ENCODE data around the gene TMEM95. TPM values are rescaled to one million over a fixed set of nuclear protein-coding genes. Genes with fewer than 3 reads are reported as not detected.

TMEM95 gene
- total and polyA plus RNA-seq, 2 experiments from 2014 or later = not detected

- Histone ChIP-seq H2AFZ (no peak overlapping the region), H3K79me2 (replicated peaks; ENCODE audit: insufficient read depth) (no peaks in the 10 kb centered on the region), H3K4me3 (no peak overlapping the region), H3K4me1 (ENCODE audit: insufficient read depth) (no peaks in the 10 kb centered on the region; the same call in 1 of the 2 replicates), H3K9me2 (ENCODE audit: insufficient read depth) (no peaks in the 10 kb centered on the region), H3F3A (replicated peaks; ENCODE audit: low read depth) (peaks cover 21% of the 10 kb centered on the region; the same call in 1 of the 2 replicates), H3K27me3 (ENCODE audit: insufficient read depth) (no peaks in the 10 kb centered on the region), H3K27ac (ENCODE audit: low read depth) (no peak overlapping the region), H4K20me1 (replicated peaks; ENCODE audit: insufficient read depth) (no peaks in the 10 kb centered on the region), H3K4me2 (no peak overlapping the region), H3K36me3 (ENCODE audit: insufficient read depth) (peaks cover 34% of the 10 kb centered on the region)
- H3K4me1 Mint-ChIP-seq = peaks cover under 1% of the 10 kb centered on the region; the same call in 1 of the 3 replicates
- TF ChIP-seq NANOG (IDR thresholded peaks at IDR 0.05; ENCODE audit: borderline replicate concordance) (no peak), REST (IDR thresholded peaks at IDR 0.05; ENCODE audit: unreplicated experiment) (no peak), JUNB (IDR thresholded peaks at IDR 0.05; ENCODE audit: unreplicated experiment) (no peak), POLR2AphosphoS5 (IDR thresholded peaks at IDR 0.05; ENCODE audit: low read depth) (no peak), CTCF (conservative IDR thresholded peaks at IDR 0.05; ENCODE audit: low read depth in 2 of 2) (no peak), STAT1 (IDR thresholded peaks at IDR 0.05; ENCODE audit: unreplicated experiment) (no peak), EZH2phosphoT487 (IDR thresholded peaks at IDR 0.05; ENCODE audit: unreplicated experiment) (no peak), ZNF331 (CRISPR knock-in tag; IDR thresholded peaks at IDR 0.05; ENCODE audit: low read depth) (no peak), ZNF462 (CRISPR knock-in tag; IDR thresholded peaks at IDR 0.05) (no peak), ZNF114 (CRISPR knock-in tag; IDR thresholded peaks at IDR 0.05) (no peak), ETS1 (IDR thresholded peaks at IDR 0.05) (no peak), EZH2 (IDR thresholded peaks at IDR 0.05; ENCODE audit: low read depth, unreplicated experiment) (no peak), CREB1 (CRISPR knock-in tag; IDR thresholded peaks at IDR 0.05; ENCODE audit: low read depth) (no peak)
- H3K27ac Mint-ChIP-seq = no peak overlapping the region
- no peak overlapping the region for H3K4me3 Mint-ChIP-seq
- peaks cover 6% of the 10 kb centered on the region for H3K27me3 Mint-ChIP-seq (ENCODE audit: insufficient read depth, low read depth, poor library complexity)
- H3K36me3 Mint-ChIP-seq (ENCODE audit: low read depth) = peaks cover 75% of the 10 kb centered on the region
- DNase-seq (ENCODE audit: low spot score) = no peak
- H3K9me3 Mint-ChIP-seq = no peaks in the 10 kb centered on the region
- no peak for ATAC-seq
These were observed 33.5 kb upstream of the TMEM95 start for GRCh38 chr17:7321466-7321865.

All from GM23338 (cell line).